Endothelial cell (in vitro differentiated cells): ENCODE measurements around the gene LRBA. TPM values are rescaled to one million over a fixed set of nuclear protein-coding genes. Genes with fewer than 3 reads are reported as not detected.

Experiments used
- DNase-seq: peaks from one replicate; pipeline ENCODE4 v3.0.0; 2021; ENCODE audit warnings: low spot score
- H3K27ac Mint-ChIP-seq: one replicate; pipeline ENCODE4 v1.8.0; 2021; ENCODE audit warnings: mixed read lengths, inconsistent platforms; ENCODE audit not compliant: unreplicated experiment
- H3K27me3 Mint-ChIP-seq: one replicate; pipeline ENCODE4 v1.8.0; 2021; ENCODE audit warnings: mild to moderate bottlenecking, moderate library complexity, mixed read lengths, inconsistent platforms; ENCODE audit not compliant: unreplicated experiment
- H3K36me3 Mint-ChIP-seq: one replicate; pipeline ENCODE4 v1.8.0; 2021; ENCODE audit warnings: mild to moderate bottlenecking, low read depth, mixed read lengths, inconsistent platforms; ENCODE audit not compliant: unreplicated experiment
- H3K4me1 Mint-ChIP-seq: one replicate; pipeline ENCODE4 v1.8.0; 2021; ENCODE audit warnings: mild to moderate bottlenecking, mixed read lengths, inconsistent platforms; ENCODE audit not compliant: unreplicated experiment
- H3K4me3 Mint-ChIP-seq: one replicate; pipeline ENCODE4 v1.8.0; 2021; ENCODE audit warnings: mild to moderate bottlenecking, mixed read lengths, inconsistent platforms; ENCODE audit not compliant: unreplicated experiment
- H3K9me3 Mint-ChIP-seq: one replicate; pipeline ENCODE4 v1.8.0; 2021; ENCODE audit warnings: mixed read lengths, inconsistent platforms; ENCODE audit not compliant: unreplicated experiment
- CTCF ChIP-seq: fragments of 200-600 bp; sonication (generic); IDR thresholded peaks from one replicate; pipeline ENCODE4 v1.5.0; 2021; ENCODE audit warnings: antibody characterized with exemption; ENCODE audit not compliant: unreplicated experiment
- total RNA-seq: library from RNA; stranded (reverse); fragmentation: NEBNext Ultra II Directional; extraction: Animal tissue kit (Norgen Biotek cat#: 25700); gene quantifications from one replicate; pipeline ENCODE4 v1.2.1, GENCODE V29; 2021; ENCODE audit not compliant: unreplicated experiment

The LRBA gene
- total RNA-seq, 1 donor from 2014 or later, result 44.3 TPM

DNA sequence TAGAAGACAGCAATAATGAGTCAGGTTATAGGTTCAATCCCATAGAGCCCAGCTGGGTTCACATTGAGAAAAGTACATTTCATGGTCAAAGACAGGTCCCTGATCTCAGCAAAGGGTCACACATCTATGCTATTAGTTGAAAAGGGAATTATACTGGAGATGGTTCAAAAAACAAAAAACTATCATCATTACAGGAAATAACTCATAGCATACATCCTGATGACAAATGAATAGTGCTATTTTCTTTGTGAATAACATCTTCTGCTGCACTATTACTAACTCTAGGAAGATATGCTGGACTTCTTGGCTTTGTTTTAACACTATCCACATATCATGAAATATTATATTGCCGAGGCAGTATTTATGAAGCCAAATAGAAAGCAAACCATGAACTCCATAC, 635.6 kb downstream of the LRBA start:
- no peak for DNase-seq
- Mint-ChIP-seq H3K4me1 (peaks cover 4% of the 10 kb centered on the region), H3K4me3 (no peak overlapping the region), H3K36me3 (no peaks in the 10 kb centered on the region), H3K9me3 (no peaks in the 10 kb centered on the region), H3K27ac (no peak overlapping the region), H3K27me3 (no peaks in the 10 kb centered on the region)
- no peak for TF ChIP-seq CTCF

GRCh38 chr4:150375025-150375424, 640.1 kb downstream of the LRBA start:
- H3K27ac Mint-ChIP-seq, result no peak overlapping the region
- H3K27me3 Mint-ChIP-seq, result no peaks in the 10 kb centered on the region

GRCh38 chr4:150371869-150372268, 643.2 kb downstream of the LRBA start:
- DNase-seq, result no peak
- H3K4me3 Mint-ChIP-seq, result no peak overlapping the region
- no peaks in the 10 kb centered on the region for H3K9me3 Mint-ChIP-seq
- no peak for TF ChIP-seq CTCF
- no peak overlapping the region for H3K27ac Mint-ChIP-seq
- H3K36me3 Mint-ChIP-seq, result no peaks in the 10 kb centered on the region
- no peaks in the 10 kb centered on the region for H3K27me3 Mint-ChIP-seq
- no peaks in the 10 kb centered on the region for H3K4me1 Mint-ChIP-seq

More at GRCh38 chr4:150375025-150375424, 640.1 kb downstream of the LRBA start:
- Mint-ChIP-seq H3K9me3 (no peaks in the 10 kb centered on the region), H3K4me1 (peaks cover 4% of the 10 kb centered on the region), H3K36me3 (no peaks in the 10 kb centered on the region), H3K4me3 (no peak overlapping the region)
- DNase-seq, result no peak
- TF ChIP-seq CTCF, result no peak

GRCh38 chr4:150369434-150370380, 645.4 kb downstream of the LRBA start:
- no peak for DNase-seq
- no peak overlapping the region for H3K4me3 Mint-ChIP-seq
- no peaks in the 10 kb centered on the region for H3K9me3 Mint-ChIP-seq
- H3K27ac Mint-ChIP-seq, result no peak overlapping the region
- no peak for TF ChIP-seq CTCF
- H3K4me1 Mint-ChIP-seq, result no peaks in the 10 kb centered on the region
- no peaks in the 10 kb centered on the region for H3K27me3 Mint-ChIP-seq
- no peaks in the 10 kb centered on the region for H3K36me3 Mint-ChIP-seq

- Mint-ChIP-seq H3K27ac (no peak overlapping the region), H3K27me3 (no peaks in the 10 kb centered on the region), H3K4me3 (no peak overlapping the region), H3K4me1 (no peaks in the 10 kb centered on the region), H3K36me3 (no peaks in the 10 kb centered on the region), H3K9me3 (no peaks in the 10 kb centered on the region)
- no peak for DNase-seq
- no peak for TF ChIP-seq CTCF
These were observed 646.4 kb downstream of the LRBA start for GRCh38 chr4:150368667-150369066.
